CD4-positive, alpha-beta T cell treated with Interleukin-15 for 1 hour (primary cell): Measurements from ENCODE around the gene RASA3.
A peak's percentile ranks its signal among the peaks of the same experiment; 100 is the strongest.
"Not testable (repeated sequence)": the region's sequence is repeated elsewhere in the genome, so short reads cannot be mapped to it uniquely, and the experiment has no call there.

Experiments used
- DNase-seq: peaks from one replicate; pipeline ENCODE4 v3.0.0-alpha.2; 2020

The RASA3 gene

GRCh38 chr13:114126086-114126485 lies 6.3 kb downstream of the RASA3 start:
- not testable (repeated sequence) for DNase-seq

- DNase-seq, result no peak
These were observed 6.8 kb downstream of the RASA3 start for GRCh38 chr13:114125589-114125988.

GRCh38 chr13:114124921-114125320 lies 7.5 kb downstream of the RASA3 start:
- DNase-seq, result peak; percentile 65

- no peak for DNase-seq
These were observed 8.0 kb downstream of the RASA3 start for GRCh38 chr13:114124431-114124830.

- no peak for DNase-seq
These were observed 8.5 kb downstream of the RASA3 start for GRCh38 chr13:114123876-114124275.

GRCh38 chr13:114123448-114123847 lies 9.0 kb downstream of the RASA3 start:
- no peak for DNase-seq

GRCh38 chr13:114122591-114123211 lies 9.7 kb downstream of the RASA3 start:
- no peak for DNase-seq

- no peak for DNase-seq
These were observed 10.3 kb downstream of the RASA3 start for GRCh38 chr13:114122127-114122511.

GRCh38 chr13:114121496-114122126 lies 10.8 kb downstream of the RASA3 start:
- DNase-seq, result no peak

- DNase-seq, result no peak
These were observed 11.4 kb downstream of the RASA3 start for GRCh38 chr13:114121031-114121430.

- DNase-seq, result no peak
These were observed 11.8 kb downstream of the RASA3 start for GRCh38 chr13:114120591-114121011.

- no peak for DNase-seq
These were observed 13.2 kb downstream of the RASA3 start for GRCh38 chr13:114119196-114119595.

GRCh38 chr13:114118511-114119123 lies 13.8 kb downstream of the RASA3 start:
- DNase-seq, result no peak

GRCh38 chr13:114118086-114118485 lies 14.3 kb downstream of the RASA3 start:
- no peak for DNase-seq

GRCh38 chr13:114117341-114117874 lies 15.0 kb downstream of the RASA3 start:
- DNase-seq, result not testable (repeated sequence)

GRCh38 chr13:114116734-114117133 lies 15.7 kb downstream of the RASA3 start:
- DNase-seq, result no peak

- no peak for DNase-seq
These were observed 16.6 kb downstream of the RASA3 start for GRCh38 chr13:114115796-114116195.

GRCh38 chr13:114115191-114115671 lies 17.2 kb downstream of the RASA3 start:
- peak; percentile 78 for DNase-seq

GRCh38 chr13:114114666-114115065 lies 17.8 kb downstream of the RASA3 start:
- not testable (repeated sequence) for DNase-seq

GRCh38 chr13:114114006-114114640 lies 18.3 kb downstream of the RASA3 start:
- no peak for DNase-seq

GRCh38 chr13:114113395-114113794 lies 19.0 kb downstream of the RASA3 start:
- not testable (repeated sequence) for DNase-seq

GRCh38 chr13:114112826-114113322 lies 19.5 kb downstream of the RASA3 start:
- peak; percentile 12 for DNase-seq

GRCh38 chr13:114112231-114112825 lies 20.1 kb downstream of the RASA3 start:
- peak; percentile 13 for DNase-seq
